Osteocyte (in vitro differentiated cells): ENCODE data around the gene PTPN22. TPM values are rescaled to one million over a fixed set of nuclear protein-coding genes. Genes with fewer than 3 reads are reported as not detected.
"Not testable (repeated sequence)": the region's sequence is repeated elsewhere in the genome, so short reads cannot be mapped to it uniquely, and the experiment has no call there.

Experiments
- DNase-seq: peaks from one replicate; pipeline ENCODE4 v3.0.0; 2021; ENCODE audit warnings: mixed read lengths; ENCODE audit not compliant: unreplicated experiment; ENCODE audit errors: extremely low spot score
- H3K27ac Mint-ChIP-seq: one replicate; pipeline ENCODE4 v1.8.0; 2021; ENCODE audit warnings: mild to moderate bottlenecking, mixed read lengths; ENCODE audit not compliant: unreplicated experiment
- H3K27me3 Mint-ChIP-seq: one replicate; pipeline ENCODE4 v1.8.0; 2021; ENCODE audit warnings: mixed read lengths; ENCODE audit not compliant: unreplicated experiment
- H3K36me3 Mint-ChIP-seq: one replicate; pipeline ENCODE4 v1.8.0; 2021; ENCODE audit warnings: mixed read lengths; ENCODE audit not compliant: unreplicated experiment
- H3K4me1 Mint-ChIP-seq: one replicate; pipeline ENCODE4 v1.8.0; 2021; ENCODE audit warnings: mixed read lengths; ENCODE audit not compliant: unreplicated experiment
- H3K4me3 Mint-ChIP-seq: one replicate; pipeline ENCODE4 v1.8.0; 2021; ENCODE audit warnings: mild to moderate bottlenecking, moderate library complexity, mixed read lengths; ENCODE audit not compliant: unreplicated experiment
- H3K9me3 Mint-ChIP-seq: one replicate; pipeline ENCODE4 v1.8.0; 2021; ENCODE audit warnings: mixed read lengths; ENCODE audit not compliant: unreplicated experiment
- total RNA-seq: library from RNA; stranded (reverse); gene quantifications from 2 replicates; pipeline ENCODE4 v1.2.1, GENCODE V29; 2021
- TF ChIP-seq, protein P1 (sequence below): fragments of 200-600 bp; sonication (generic); IDR thresholded peaks from 2 replicates; pipeline ENCODE4 v1.5.0; 2021; ENCODE audit warnings: antibody characterized with exemption, mild to moderate bottlenecking, moderate library complexity

Gene PTPN22
- total RNA-seq, 1 donor from 2014 or later: not detected

GRCh38 chr1:113856401-113856790, 15.1 kb downstream of the PTPN22 start:
- H3K27ac Mint-ChIP-seq: no peak overlapping the region
- TF ChIP-seq, protein P1, sequence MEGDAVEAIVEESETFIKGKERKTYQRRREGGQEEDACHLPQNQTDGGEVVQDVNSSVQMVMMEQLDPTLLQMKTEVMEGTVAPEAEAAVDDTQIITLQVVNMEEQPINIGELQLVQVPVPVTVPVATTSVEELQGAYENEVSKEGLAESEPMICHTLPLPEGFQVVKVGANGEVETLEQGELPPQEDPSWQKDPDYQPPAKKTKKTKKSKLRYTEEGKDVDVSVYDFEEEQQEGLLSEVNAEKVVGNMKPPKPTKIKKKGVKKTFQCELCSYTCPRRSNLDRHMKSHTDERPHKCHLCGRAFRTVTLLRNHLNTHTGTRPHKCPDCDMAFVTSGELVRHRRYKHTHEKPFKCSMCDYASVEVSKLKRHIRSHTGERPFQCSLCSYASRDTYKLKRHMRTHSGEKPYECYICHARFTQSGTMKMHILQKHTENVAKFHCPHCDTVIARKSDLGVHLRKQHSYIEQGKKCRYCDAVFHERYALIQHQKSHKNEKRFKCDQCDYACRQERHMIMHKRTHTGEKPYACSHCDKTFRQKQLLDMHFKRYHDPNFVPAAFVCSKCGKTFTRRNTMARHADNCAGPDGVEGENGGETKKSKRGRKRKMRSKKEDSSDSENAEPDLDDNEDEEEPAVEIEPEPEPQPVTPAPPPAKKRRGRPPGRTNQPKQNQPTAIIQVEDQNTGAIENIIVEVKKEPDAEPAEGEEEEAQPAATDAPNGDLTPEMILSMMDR: no peak
- no peaks in the 10 kb centered on the region for H3K9me3 Mint-ChIP-seq
- H3K4me1 Mint-ChIP-seq: peaks cover 33% of the 10 kb centered on the region
- DNase-seq: no peak
- no peaks in the 10 kb centered on the region for H3K27me3 Mint-ChIP-seq
- H3K36me3 Mint-ChIP-seq: no peaks in the 10 kb centered on the region
- H3K4me3 Mint-ChIP-seq: no peak overlapping the region

- no peaks in the 10 kb centered on the region for H3K9me3 Mint-ChIP-seq
- DNase-seq: no peak
- H3K27ac Mint-ChIP-seq: no peak overlapping the region
- no peaks in the 10 kb centered on the region for H3K27me3 Mint-ChIP-seq
- H3K4me3 Mint-ChIP-seq: no peak overlapping the region
- H3K4me1 Mint-ChIP-seq: peaks cover 29% of the 10 kb centered on the region
- no peaks in the 10 kb centered on the region for H3K36me3 Mint-ChIP-seq
- TF ChIP-seq, protein P1: no peak
Observed at GRCh38 chr1:113855630-113856400, 15.7 kb downstream of the PTPN22 start.

- TF ChIP-seq, protein P1: no peak
- H3K36me3 Mint-ChIP-seq: no peaks in the 10 kb centered on the region
- DNase-seq: no peak
- H3K27ac Mint-ChIP-seq: no peak overlapping the region
- no peaks in the 10 kb centered on the region for H3K27me3 Mint-ChIP-seq
- peaks cover 16% of the 10 kb centered on the region for H3K4me1 Mint-ChIP-seq
- no peaks in the 10 kb centered on the region for H3K9me3 Mint-ChIP-seq
- no peak overlapping the region for H3K4me3 Mint-ChIP-seq
Observed at GRCh38 chr1:113854234-113854633, 17.3 kb downstream of the PTPN22 start.

GRCh38 chr1:113852694-113853093, 18.8 kb downstream of the PTPN22 start:
- not testable (repeated sequence) for H3K36me3 Mint-ChIP-seq, H3K9me3 Mint-ChIP-seq, H3K27me3 Mint-ChIP-seq, H3K4me3 Mint-ChIP-seq, DNase-seq
- Mint-ChIP-seq H3K4me1 (peaks cover 14% of the 10 kb centered on the region), H3K27ac (peak overlapping the region; percentile 47)

DNA sequence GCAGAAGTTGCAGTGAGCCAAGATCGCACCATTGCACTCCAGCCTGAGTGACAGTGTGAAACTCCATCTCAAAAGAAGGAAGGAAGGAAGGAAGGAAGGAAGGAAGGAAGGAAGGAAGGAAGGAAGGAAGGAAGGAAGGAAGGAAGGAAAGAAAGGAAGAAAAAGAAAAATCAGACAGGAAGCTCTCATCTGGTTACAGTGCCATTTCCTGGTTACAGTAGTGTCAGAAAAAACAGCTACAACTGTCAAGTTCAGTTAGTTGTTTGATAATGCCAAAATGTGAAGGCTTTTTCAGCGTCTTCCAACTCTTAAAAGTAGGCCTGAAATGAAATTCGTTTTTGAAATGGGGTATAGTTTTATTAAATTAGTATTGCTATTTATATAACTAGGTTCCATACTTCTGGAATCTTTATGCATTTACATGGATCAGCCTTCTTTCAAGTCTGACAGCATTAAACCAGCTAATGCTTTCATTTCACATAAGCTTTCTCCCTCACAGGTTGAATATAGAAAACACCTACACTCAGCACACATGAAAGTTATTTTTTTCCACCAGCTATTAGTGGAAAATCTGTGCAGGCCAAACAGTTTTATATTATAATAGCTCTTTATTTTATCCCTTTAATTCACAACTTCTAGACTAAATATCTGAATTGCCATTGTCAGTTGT, 21.2 kb downstream of the PTPN22 start:
- TF ChIP-seq, protein P1: no peak
- peaks cover 7% of the 10 kb centered on the region for H3K36me3 Mint-ChIP-seq
- no peak overlapping the region for H3K27ac Mint-ChIP-seq
- no peaks in the 10 kb centered on the region for H3K27me3 Mint-ChIP-seq
- H3K9me3 Mint-ChIP-seq: peaks cover 14% of the 10 kb centered on the region
- no peak overlapping the region for H3K4me3 Mint-ChIP-seq
- H3K4me1 Mint-ChIP-seq: peaks cover 3% of the 10 kb centered on the region
- DNase-seq: no peak
